GM19395 (cell line): ENCODE measurements around the gene TMEM212.

Experiments used
- ATAC-seq: cut with Tn5 transposase; IDR thresholded peaks from one replicate; pipeline ENCODE4 v1.9.1; 2021; ENCODE audit warnings: mild to moderate bottlenecking, moderate library complexity; ENCODE audit not compliant: unreplicated experiment

The TMEM212 gene

DNA sequence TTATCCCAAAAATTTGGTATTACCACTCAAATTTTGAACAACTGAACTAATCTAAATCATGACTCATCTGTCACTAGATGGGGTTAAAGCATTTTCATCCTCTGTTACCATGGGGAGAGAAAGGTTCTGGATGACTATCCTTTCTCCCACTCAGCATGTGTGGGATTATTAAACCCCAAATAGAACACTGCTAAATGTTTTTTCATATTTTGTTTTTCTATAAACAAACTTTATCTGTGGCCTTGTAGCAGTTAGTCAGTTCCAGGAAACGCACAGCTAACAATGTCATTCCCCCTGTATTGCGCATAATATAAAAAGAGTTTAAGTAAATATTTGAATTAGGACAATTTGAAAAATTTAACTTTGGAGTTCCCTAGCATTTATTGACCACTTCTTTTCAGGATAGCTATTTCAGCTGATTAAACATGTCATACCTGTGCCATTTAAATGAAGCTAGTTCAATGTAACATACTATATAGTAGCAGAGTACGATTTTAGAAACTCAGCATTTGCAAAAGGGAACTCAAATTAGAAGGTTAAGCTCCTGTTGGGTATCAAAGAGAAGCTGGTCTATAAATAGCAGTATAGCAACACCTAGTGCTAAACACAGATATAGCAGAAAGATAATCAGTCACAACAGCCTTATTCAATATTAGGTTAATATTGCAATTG is 9.2 kb upstream of the TMEM212 start:
- ATAC-seq = peak; percentile 69

DNA sequence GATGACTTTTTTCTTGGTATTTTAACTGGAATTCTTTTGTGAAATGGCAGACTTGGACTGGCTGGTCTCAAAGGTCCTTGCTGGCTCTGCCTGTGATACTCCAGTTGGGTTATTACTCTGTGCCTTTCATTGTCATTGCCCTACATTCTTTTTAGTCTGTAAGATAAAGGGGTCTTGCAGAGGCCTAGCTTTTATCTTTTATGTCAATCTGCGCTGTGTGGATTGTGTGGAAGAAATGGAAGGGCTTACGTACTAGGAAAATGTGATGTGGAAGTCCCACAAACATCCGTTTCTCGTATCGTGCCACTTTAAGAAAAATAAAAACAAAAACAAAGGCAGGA is 8.7 kb upstream of the TMEM212 start:
- ATAC-seq = no peak

DNA sequence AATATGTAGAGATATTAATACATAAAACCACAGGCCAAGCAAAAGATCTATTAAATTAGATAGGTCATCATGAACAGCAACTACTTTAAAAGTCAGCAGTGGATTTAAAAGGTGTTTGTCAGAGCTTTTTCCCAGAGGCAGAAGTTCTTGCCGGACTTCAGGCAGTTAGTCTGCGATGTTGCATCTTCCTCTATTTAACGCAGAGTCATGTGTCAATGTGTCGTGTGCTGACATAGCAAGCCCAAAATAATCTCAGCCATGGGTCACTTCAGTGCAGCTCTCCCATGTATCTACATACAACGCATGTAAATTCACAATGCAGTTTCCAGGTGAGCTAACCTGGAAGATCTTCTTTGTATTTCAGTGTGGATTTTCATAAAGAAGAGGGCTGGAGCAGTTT is 8.0 kb upstream of the TMEM212 start:
- no peak for ATAC-seq

DNA sequence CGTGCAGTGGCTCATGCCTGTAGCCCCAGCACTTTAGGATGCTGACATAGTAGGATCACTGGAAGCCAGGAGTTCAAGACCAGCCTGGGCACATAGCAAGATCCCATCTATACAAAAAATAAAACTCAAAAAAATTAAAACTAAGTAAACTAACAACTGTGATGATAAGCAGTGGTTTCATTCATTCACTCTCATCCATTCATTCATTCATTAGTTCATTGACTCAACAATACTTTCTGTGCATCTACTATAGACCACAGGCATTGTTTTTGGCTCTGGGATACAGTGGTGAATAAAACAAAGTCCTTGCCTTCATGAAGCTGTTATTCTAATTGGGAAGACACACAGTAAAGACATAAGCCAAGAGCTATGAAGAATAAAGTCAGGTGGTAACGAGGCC is 7.5 kb upstream of the TMEM212 start:
- no peak for ATAC-seq

DNA sequence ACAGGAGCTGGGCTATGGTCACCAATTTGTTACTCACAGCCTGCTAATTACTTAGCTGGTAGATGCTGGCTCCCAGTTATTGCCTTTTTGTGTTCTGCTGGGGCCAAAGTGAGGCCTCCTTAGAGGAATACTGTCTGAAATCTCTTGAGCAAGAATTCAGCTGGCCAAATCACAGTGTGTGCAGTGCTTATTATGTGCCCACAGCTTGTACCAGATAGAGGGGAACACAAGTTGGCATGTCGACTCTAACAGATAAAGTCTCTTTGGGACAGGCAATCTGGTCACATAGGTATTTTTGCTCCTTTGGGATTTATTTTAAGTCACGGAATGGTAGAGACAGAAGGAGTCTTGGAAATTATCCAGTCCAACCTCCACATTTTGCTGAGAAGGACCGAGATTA is 6.3 kb upstream of the TMEM212 start:
- no peak for ATAC-seq

DNA sequence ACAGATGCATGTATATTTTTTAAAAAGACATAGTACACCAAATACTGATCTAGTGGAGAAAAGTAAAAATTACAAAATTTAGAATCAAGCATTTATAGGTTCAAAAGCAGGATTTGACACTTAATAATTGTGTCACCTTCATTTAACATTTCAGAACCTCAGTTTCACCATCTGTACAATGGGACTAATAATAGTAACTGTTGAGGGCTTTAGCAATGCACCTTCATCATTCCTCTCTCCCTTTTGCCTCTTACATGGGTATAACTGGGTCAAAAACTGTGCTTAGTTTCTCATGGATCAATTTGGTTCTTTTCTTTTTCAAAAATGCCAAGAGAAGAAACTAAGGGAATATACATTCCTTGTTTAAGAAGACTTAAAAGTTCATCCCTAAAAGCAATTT is 5.5 kb upstream of the TMEM212 start:
- no peak for ATAC-seq

DNA sequence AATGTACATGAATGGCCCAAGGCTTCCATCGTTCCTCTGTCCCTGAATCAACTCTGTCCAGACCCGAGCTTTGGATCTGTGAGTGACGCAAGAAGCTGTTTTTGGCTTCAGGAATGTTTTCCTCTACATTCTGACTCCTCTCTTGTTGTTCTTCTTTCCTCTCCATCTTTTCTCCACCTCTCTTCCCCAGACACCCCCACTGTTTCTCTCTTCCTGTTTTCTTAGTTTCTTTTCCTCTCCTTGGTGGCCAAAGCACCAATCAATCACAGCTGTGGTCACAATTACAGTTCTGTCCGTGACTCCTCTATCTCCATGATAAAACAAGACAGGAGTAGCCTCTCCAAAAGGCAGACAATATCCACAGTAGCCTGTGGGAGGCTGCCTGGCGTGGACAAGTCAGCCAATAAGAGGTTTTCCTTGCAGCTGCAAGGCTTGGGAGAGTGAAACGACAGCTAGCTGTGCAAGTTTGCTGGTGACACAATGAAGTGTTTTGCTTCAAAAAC is 4.9 kb upstream of the TMEM212 start:
- ATAC-seq = no peak

DNA sequence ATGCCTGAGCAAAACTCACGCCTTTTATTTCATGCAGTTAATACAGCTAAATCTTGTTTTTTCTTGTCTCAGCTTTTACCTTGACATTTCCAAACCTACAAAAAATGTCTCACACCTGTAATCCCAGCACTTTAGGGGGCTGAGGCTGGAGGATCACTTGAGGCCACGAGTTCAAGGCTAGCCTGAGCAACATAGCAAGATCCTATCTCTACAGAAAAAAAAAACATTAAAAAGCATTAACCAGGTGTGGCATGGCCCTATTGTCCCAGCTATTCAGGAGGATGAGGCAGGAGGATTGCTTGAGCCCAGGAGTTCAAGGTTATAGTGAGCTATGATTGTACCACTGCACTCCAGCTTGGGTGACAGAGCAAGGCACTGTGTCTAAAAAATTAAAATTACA is 3.9 kb upstream of the TMEM212 start:
- no peak for ATAC-seq

DNA sequence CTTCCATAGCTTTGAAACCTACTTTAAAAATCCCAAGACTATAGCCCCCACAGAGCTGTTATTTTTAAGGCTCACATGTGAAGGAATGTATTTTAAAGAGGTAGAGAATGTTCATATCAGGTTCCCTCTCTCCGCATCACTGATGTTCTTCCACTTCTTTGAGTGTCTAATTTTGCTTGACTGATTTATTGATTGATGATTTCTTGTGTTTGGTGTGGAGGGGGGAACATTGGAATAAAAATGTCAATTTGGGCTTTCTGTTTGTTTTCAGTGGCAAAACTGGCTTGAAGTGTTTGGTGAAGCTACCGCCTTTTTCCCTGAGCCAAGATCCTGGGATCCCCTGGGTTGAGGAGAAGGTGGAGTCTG is 2.7 kb upstream of the TMEM212 start:
- ATAC-seq = no peak

DNA sequence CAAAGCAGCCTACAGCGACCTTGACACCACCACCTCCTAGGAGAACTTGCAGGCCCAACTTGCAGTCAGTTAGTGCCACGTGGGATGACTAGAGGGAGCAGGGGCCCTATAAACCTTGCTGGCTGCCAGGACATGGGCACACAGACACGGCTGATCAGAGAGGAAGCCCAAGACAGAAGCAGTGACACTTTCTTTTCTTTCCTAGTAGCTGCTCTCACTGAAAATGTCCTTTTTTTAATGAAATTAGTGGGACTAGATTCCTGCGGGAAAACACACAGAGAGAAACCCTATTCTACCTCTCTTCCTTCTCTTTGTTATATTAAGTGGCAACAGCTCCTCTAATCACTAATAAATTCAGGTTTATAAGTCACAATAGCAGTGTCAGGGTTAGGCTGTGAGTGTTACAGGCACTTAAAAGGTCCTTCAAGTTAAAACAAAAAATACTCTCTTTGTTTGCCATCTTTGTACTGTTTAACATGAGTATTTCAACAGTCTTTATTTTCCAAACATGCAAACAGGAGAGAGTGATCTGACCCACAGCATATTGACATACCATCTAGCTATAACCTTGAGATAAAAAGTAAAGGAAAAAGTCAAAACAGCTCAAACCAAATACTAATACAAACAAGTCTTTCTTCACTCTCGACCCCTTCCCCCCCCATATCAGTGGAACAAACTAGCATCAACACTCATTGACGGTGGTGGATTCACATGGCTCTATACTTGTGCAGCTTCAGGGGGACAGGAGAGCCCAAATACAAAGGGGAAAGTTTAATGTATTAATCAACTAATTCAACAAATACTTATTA is 2.1 kb upstream of the TMEM212 start:
- no peak for ATAC-seq

DNA sequence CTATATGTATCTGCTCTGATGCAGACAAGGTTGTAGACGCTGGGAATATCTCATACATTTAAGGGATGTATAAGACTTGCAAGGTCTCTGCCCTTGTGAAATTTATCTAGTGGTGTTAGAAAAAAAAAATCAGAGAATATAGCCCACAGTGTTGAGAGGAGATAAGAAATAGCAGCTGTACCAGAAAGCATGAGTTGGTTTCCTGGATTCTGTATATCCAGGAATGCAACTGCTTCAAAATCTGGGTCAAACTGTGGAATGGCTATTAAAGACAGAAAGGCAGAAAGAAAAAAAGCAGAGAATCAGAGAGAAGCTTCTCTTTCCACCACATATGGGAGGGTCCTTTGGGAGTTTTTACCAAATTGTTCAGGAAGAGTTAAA is 1.5 kb upstream of the TMEM212 start:
- no peak for ATAC-seq

DNA sequence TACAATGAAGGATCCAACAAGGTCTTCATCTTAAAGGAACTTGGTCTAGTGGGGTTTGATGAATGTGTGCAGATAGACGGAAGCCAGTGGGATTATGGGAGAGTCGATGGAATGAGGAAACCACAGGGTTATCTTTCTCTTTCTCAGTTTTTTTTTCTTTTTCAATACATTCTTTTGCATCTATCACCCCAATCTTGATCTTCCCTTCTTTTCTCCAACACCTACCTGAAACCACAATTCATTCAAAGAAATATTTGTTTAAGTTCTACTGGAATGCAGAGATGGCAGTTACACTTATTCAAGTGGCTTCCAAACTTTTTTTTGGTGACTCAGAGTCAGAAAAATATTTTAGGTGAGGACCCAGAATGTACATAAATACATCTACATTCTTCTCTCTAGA is 1.7 kb downstream of the TMEM212 start:
- ATAC-seq = no peak

DNA sequence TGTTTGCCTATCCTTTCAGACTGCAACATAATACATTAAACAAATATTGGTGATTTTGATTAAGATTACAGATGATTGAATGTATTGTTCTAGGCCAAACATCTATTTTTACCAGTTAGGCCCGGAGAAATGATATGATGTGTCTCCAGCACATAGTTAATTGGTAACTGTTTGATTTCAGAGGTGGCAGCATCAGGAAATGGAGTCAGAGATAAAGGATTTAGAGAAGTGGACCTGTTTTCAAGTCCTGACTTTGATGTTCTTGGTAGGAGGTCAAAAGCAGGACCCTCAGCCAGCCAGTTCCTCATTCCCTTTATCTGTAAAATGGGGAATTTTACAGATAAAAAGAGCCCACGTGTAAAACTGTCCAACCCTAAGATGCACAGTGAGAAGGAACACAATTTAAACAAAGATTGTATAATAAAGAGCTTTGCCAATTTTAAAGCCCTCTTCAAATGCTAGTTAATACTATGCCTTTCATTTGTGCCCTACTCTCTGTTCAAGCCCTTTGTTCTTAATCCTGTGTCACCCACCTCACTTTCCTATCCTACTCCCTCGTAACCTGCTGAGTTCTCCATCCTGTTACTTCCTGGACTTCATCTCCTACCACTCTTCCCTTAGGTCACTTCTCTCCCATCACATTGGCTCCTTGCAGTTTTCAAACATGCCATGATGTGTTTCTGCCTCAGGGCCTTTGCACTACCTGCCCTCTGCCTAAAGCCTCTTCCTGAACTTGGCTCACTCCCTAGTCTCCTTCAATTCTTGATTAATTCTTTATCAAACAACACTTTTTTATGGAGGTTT is 2.5 kb downstream of the TMEM212 start:
- ATAC-seq = no peak

DNA sequence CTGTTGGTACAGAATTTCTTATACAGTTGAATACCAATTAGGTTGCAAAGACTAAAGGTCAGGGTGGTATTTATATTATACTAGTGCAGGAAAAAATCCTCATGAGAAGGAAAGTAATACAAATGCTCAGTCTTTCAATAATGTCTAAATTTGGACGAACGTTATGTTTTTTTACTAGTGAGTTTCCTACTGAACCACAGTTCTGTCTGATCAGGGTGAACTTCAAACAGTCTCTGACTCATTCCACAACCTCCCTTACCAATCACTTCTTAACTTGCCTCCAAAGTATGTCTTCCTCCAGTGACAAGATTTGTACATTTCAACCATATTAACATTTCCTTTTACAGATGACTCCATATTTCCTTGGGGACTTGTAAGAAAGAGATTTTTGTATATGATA is 3.4 kb downstream of the TMEM212 start:
- peak; percentile 99 for ATAC-seq

DNA sequence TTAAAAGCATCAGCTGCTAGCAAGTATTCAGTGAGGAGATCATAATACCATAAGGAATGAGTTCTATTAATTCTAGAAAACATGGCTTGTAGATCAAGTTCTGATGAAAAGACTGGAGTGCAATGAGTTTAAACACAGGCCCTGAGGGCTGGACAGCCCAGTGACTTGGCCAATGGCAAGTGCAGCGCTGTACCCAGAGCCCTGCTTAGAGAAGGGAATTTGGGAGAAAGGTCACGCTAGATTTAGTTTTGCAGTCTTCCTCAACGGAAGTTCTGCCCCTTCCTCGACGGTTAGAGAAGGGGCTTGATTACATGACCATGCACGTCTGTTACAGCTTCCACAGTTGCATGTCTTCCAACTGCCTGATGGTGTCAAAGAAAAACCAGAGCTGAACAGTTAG is 4.0 kb downstream of the TMEM212 start:
- ATAC-seq = no peak

DNA sequence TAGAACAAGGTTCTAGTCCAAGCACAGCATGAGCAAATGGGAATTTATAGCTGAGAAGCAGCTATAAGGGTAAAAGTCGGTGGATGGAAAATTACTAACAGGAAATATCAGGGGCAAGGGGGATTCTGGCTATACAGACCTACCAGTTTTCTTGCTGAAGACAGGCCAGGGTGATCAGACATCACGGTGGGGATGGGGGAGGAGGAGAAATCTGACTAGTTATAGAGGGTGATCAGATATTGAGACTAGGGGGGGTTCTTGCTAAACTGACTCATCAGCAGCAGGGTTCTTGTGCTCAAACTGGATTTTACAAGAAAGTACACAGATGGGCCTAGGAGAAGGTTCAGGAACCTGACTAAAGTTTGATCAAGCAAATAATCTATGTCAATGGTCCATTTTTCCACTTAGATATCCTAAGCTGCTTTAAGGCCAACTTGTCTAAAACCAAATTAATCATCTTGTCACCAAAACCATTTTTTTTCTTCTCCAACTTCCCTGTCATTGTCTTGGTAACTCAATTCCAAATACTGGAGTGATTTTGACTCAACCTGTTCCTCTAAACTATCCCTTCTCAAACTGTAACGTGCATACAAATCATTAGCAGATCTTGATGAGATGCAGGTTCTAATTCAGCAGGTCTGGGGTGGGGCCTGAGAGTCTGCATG is 4.6 kb downstream of the TMEM212 start:
- ATAC-seq = no peak

DNA sequence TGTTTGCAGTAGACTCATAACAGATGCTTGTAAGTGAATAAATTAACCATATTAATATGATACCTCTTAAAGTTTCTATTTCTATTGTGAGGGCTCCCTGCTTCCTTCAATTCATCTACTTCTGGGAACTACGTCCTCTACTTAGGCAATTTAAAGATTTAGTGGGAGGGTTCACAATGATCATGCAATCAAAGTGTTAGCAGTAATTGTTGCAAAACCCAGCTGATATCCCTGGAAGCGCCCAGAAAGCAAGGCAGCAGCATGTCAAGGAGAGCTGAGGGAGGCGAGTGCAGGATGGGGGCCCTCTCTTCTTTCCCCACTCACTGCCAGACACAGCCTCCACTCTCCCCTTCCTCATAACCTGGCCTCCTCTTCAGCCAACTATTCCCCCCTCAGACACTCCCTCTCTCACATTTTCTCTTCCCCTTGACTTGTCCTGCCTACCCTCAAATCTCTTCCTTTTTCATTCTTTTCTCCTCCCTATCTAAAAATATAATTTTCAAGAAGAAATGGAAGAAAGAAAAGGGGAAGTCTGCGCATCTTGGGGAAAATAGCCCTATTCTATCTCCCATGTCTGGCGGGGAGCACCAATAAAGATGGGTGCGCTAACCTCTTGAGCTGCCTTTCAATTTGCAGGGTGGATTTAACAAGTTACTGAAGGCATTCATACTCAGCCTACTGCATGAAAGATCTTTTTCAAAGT is 6.6 kb downstream of the TMEM212 start:
- ATAC-seq = no peak

DNA sequence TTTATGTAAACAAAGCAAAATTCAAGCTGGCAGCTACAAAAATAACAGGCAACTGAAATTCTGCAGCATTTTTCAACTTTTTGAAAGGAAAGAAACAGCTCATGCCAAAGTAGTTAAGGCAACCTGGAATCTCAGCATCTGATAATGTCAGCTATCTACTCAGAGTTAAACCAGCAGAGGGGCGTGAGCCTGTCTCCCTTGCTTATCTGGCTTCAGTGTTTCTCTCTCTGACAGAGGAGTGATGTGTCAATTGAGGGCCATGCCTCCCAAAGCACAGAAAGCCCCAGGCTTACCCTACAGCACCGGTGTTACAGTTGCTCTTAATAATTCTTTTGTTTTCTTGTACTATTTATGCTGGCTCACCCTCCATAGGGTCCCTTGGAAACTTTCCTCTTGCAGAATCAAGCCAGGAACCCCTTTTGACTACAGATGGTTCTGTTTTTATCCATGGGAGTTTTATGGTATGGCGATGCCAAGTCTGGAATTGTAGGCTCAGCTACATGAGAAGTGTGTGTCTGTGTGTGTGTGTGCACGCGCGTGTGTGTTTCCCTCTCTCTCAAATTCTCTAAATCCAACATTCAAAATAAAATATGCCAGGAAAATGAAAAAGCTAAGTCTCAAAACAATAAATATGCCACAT is 7.3 kb downstream of the TMEM212 start:
- no peak for ATAC-seq

DNA sequence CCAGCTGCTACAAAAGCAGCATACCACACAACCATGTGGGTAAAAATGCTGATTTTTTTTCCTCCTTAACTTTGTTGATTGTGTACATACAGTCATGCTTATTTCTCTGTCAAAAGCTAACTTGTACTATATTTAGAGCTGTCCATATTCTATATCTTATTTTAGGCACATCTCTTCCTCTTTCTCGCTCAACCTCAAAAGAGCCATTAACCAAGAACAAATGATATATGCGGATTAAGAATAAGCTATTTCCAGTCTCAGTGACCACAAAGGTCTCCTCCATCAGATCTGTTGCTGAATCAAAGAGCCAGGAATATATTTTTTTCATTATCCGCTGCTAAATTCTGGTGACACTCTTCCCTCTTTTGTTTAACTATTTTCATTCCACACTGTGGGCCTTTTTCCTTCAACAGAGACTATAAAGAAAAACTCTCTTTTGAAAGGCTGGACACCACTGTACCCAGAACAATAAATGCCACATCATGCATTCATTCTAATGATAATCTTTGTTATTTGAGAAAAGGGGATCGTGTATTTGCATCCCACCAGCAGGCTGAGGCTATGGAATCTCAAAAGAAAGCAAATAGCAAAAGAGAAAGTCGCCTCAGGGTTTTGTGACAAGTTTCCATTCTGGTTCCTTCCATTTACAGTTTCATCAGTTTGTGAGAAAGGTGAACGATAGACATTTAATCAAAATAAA is 8.0 kb downstream of the TMEM212 start:
- ATAC-seq = no peak

DNA sequence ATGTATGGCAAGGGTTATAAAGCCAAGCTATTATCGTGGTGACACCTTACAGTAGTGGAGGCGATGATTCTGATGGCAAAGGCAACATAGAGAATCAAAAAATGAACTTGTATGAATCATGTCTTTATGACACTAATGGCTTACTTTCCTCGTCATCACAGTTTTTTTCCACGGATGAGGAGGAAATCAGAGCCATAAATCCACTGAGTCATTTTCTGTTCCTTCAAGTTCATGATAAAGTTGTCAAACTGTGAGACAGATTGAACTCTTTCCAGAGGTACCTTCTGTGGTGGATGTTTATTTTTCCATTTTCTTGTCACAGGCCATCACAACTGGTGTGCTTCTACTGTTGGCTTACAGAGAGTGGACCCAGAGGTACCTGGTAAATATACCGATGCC is 8.5 kb downstream of the TMEM212 start:
- ATAC-seq = no peak
